ENCODE data around the gene DIO3. TPM values are rescaled to one million over a fixed set of nuclear protein-coding genes. Genes with fewer than 3 reads are reported as not detected.
"Not testable (repeated sequence)": the region's sequence is repeated elsewhere in the genome, so short reads cannot be mapped to it uniquely, and the experiment has no call there.

DIO3 gene
- total RNA-seq, 2 donors from 2014 or later: 0.55 TPM; not detected in 1

DNA sequence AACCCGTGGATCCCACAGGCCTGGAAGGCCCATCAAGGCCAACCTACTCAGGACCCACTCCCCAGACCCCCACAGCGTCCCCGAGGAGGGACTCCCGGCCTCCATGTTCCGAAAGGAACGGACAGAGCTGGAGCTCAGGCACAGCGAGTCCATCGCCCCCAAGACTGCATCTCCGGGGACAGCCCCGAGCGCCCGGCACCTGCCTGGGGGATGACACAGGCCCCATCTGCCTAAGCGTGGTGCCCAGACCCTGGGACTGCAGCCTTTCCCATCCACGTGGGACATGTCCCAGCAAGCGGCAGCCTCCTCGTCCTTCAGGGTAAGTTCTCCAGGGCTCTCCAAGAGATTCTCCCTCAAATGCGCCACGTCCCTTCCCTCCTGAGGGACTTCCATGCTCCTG is 12.1 kb upstream of the DIO3 start:
- no peak overlapping the region for H3K27ac ChIP-seq
- no peaks in the 10 kb centered on the region for H3K4me1 ChIP-seq
- no peak overlapping the region for H3K4me3 ChIP-seq
- no peak for DNase-seq (ENCODE audit: low spot score)
- H3K36me3 ChIP-seq: no peaks in the 10 kb centered on the region
- no peaks in the 10 kb centered on the region for H3K27me3 ChIP-seq
- H3K9me3 ChIP-seq: no peaks in the 10 kb centered on the region
- TF ChIP-seq, protein P1, sequence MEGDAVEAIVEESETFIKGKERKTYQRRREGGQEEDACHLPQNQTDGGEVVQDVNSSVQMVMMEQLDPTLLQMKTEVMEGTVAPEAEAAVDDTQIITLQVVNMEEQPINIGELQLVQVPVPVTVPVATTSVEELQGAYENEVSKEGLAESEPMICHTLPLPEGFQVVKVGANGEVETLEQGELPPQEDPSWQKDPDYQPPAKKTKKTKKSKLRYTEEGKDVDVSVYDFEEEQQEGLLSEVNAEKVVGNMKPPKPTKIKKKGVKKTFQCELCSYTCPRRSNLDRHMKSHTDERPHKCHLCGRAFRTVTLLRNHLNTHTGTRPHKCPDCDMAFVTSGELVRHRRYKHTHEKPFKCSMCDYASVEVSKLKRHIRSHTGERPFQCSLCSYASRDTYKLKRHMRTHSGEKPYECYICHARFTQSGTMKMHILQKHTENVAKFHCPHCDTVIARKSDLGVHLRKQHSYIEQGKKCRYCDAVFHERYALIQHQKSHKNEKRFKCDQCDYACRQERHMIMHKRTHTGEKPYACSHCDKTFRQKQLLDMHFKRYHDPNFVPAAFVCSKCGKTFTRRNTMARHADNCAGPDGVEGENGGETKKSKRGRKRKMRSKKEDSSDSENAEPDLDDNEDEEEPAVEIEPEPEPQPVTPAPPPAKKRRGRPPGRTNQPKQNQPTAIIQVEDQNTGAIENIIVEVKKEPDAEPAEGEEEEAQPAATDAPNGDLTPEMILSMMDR (IDR thresholded peaks at IDR 0.05): no peak

DNA sequence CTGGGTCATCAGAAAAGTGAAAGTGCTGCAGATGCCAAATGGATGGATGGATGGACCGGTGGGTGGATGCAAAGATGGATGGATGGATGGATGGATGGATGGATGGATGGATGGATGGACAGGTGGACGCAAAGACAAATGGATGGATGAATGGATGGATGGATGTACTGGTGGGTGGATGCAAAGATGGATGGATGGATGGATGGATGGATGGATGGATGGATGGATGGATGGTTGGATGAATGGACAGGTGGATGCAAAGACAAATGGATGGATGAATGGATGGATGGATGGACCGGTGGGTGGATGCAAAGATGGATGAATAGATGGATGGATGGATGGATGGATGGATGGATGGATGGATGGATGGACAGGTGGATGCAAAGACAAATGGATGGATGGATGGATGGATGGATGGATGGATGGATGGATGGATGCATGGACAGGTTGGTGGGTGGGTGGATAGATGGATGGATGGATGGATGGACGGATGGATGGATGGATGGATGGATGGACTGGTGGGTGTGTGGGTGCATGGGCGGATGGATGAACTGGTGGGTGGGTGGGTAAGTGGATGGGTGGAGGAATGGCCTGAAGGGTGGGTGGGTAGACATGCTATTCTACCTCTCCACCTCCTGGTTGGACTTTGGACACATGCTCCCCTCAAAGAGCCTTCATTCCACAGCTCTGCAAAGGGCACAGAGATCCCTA is 10.9 kb upstream of the DIO3 start:
- H3K27ac ChIP-seq; H3K4me1 ChIP-seq; H3K36me3 ChIP-seq; H3K27me3 ChIP-seq; H3K9me3 ChIP-seq; DNase-seq (ENCODE audit: low spot score); H3K4me3 ChIP-seq: not testable (repeated sequence)

DNA sequence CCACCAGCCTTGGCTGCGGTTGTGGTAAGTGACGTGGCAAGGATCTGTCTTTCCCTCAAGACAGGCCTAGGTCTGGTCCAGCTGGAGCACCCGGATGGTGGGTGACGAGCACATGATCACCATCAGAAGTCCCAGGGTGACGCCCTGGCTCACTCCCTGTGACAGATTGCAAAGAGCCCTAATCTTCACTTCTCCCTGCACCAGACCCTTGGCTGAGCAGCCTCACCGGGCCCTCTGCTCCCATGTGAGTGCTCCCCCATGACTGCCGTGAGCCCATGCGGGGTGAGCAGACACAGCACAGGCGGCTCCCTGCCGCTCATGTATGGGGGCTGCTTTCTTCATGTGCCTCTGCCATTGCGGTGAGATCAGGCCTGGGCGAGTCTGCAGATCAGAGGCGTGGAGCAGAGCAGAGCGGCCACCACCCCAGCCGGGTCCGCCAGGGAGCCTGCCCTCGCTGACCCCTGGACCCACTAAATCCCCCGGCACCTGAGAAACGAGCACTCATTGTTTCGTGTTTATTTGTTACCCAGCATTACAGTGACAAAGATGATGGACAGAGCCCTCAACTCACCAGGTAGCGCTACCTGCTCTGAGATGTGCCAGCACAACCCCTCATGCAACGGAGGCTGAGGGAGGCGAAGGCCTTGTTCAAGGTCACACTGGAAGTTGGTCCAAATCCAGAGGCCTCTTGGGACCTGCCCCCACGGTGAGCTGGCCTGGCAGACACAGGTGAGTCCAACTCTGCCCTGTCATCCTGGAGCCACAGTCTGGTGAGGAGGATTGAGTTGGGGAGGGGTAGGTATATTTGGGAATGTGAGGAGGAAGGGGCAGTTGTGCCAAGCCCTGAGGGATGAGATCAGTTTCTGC is 9.3 kb upstream of the DIO3 start:
- no peaks in the 10 kb centered on the region for H3K4me1 ChIP-seq
- H3K4me3 ChIP-seq: no peak overlapping the region
- TF ChIP-seq, protein P1 (IDR thresholded peaks at IDR 0.05): no peak
- no peak for DNase-seq (ENCODE audit: low spot score)
- no peaks in the 10 kb centered on the region for H3K9me3 ChIP-seq
- H3K36me3 ChIP-seq: no peaks in the 10 kb centered on the region
- no peaks in the 10 kb centered on the region for H3K27me3 ChIP-seq
- no peak overlapping the region for H3K27ac ChIP-seq

DNA sequence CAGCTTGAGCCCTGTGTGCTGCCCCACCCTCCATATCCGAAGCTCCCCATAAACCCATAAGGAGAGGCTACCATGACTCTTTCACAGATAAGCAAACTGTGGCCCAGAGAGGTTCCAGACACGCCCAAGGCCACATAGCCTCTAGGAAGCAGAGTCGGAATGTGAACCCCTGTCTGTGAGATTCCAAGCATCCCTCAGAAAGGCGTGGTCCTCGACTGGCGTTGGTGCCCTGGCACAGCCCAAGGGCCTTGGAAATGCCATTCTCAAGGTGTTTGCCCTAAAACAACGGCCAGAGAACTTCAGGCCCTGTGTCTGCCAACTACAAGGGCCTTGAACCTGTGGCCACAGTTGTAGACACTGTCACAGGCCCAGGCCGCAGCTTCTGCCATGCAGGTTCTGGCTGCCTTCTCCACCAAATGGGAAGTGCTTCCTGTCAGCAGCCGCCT is 8.5 kb upstream of the DIO3 start:
- no peak for DNase-seq (ENCODE audit: low spot score)
- TF ChIP-seq, protein P1 (IDR thresholded peaks at IDR 0.05): no peak
- Histone ChIP-seq H3K36me3 (no peaks in the 10 kb centered on the region), H3K4me1 (no peaks in the 10 kb centered on the region), H3K4me3 (no peak overlapping the region), H3K27ac (no peak overlapping the region), H3K9me3 (no peaks in the 10 kb centered on the region), H3K27me3 (no peaks in the 10 kb centered on the region)

DNA sequence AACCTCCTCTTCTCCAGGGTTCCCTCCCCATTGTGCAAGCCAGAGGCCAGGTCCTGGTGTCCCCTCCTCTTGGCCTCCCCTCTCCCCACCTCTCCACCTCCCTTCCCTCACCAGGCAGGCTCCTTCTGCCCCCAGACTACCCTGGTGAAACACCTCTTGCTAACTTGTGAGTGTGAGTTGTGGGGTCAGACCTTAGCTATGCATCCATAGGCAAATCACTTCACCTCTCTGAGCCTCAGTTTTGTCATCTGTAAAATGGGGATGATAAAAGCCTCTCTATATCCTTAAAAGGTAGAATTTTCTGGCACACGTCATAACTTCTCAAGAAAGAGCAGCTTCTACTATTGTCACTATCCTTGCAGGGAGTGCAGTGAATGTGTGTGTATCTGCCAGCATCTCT is 7.9 kb upstream of the DIO3 start:
- DNase-seq (ENCODE audit: low spot score): no peak
- no peaks in the 10 kb centered on the region for H3K9me3 ChIP-seq
- no peak overlapping the region for H3K27ac ChIP-seq
- no peaks in the 10 kb centered on the region for H3K27me3 ChIP-seq
- H3K36me3 ChIP-seq: no peaks in the 10 kb centered on the region
- no peak overlapping the region for H3K4me3 ChIP-seq
- TF ChIP-seq, protein P1 (IDR thresholded peaks at IDR 0.05): no peak
- H3K4me1 ChIP-seq: no peaks in the 10 kb centered on the region

DNA sequence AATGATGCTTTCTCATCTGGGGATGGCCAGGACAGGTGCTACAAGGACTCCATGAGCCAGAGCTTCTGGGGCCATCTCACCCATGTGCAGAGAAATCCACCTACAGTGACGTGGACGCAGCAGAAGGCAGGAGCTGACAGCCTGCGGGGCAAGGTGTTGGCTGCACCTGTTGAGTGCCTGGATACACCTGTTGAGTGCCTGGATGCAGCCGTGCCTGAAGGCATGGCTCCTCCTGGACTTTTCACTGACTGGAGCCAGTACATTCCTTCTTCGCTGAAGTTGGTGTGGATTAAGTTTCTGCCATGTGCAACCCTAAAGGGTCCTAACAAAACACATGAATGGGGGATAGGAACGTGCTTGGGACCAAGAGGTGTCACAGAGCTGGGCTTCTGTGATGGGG is 7.4 kb upstream of the DIO3 start:
- Histone ChIP-seq H3K4me3 (no peak overlapping the region), H3K27me3 (no peaks in the 10 kb centered on the region), H3K27ac (no peak overlapping the region), H3K36me3 (no peaks in the 10 kb centered on the region), H3K4me1 (no peaks in the 10 kb centered on the region), H3K9me3 (no peaks in the 10 kb centered on the region)
- TF ChIP-seq, protein P1 (IDR thresholded peaks at IDR 0.05): no peak
- DNase-seq (ENCODE audit: low spot score): no peak
